ENCODE results near the gene ALG1L2. TPM values are rescaled to one million over a fixed set of nuclear protein-coding genes. Genes with fewer than 3 reads are reported as not detected.
"Not testable (repeated sequence)": the region's sequence is repeated elsewhere in the genome, so short reads cannot be mapped to it uniquely, and the experiment has no call there.

ALG1L2 gene
- total and polyA plus RNA-seq, 2 experiments from 2014 or later, result 0.63 TPM; not detected in 1

GRCh38 chr3:130084436-130084980, 2.9 kb downstream of the ALG1L2 start:
- Histone ChIP-seq H3K27me3 (replicated peaks; ENCODE audit: insufficient read depth) (no peaks in the 10 kb centered on the region), H3K9me3 (ENCODE audit: low read depth) (no peaks in the 10 kb centered on the region), H3K27ac (no peak overlapping the region), H4K20me1 (ENCODE audit: insufficient read depth) (no peaks in the 10 kb centered on the region), H2AFZ (no peak overlapping the region), H3K4me1 (ENCODE audit: insufficient read depth) (no peaks in the 10 kb centered on the region), H3K9me2 (ENCODE audit: insufficient read depth) (no peaks in the 10 kb centered on the region), H3K36me3 (ENCODE audit: low read depth) (no peaks in the 10 kb centered on the region), H3K4me3 (no peak overlapping the region), H3K79me2 (ENCODE audit: insufficient read depth) (no peaks in the 10 kb centered on the region), H3K4me2 (ENCODE audit: unreplicated experiment) (no peak overlapping the region), H3K9ac (no peak overlapping the region), H3F3A (ENCODE audit: insufficient read depth) (no peaks in the 10 kb centered on the region)
- TF ChIP-seq EZH2 (IDR thresholded peaks at IDR 0.05; ENCODE audit: insufficient read depth, poor library complexity, severe bottlenecking), result no peak
- no peak for TF ChIP-seq EZH2phosphoT487 (IDR thresholded peaks at IDR 0.05; ENCODE audit: insufficient read depth, low read depth)
- in situ Hi-C loops (cut with MboI), result loop anchor here (25.0 kb wide), 1 partner anchor 447 kb away; no protein-coding TSS in a partner anchor
- 45 to 52% methylated on average over 5 of the region's 5 CpGs for WGBS, 2 experiments (ENCODE audit: low coverage in 1 of 2, low lambda C conversion rate in 2 of 2, missing lambda C conversion rate in 2 of 2)
- DNase-seq, result no peak

GRCh38 chr3:130085881-130086280, 4.2 kb downstream of the ALG1L2 start:
- Histone ChIP-seq H4K20me1 (ENCODE audit: insufficient read depth) (no peaks in the 10 kb centered on the region), H3K4me3 (no peak overlapping the region), H3K27ac (no peak overlapping the region), H3K9me3 (ENCODE audit: low read depth) (no peaks in the 10 kb centered on the region), H3K4me2 (ENCODE audit: unreplicated experiment) (no peak overlapping the region), H3K27me3 (replicated peaks; ENCODE audit: insufficient read depth) (no peaks in the 10 kb centered on the region), H3K36me3 (ENCODE audit: low read depth) (no peaks in the 10 kb centered on the region), H3K9me2 (ENCODE audit: insufficient read depth) (no peaks in the 10 kb centered on the region), H3F3A (ENCODE audit: insufficient read depth) (no peaks in the 10 kb centered on the region), H3K4me1 (ENCODE audit: insufficient read depth) (no peaks in the 10 kb centered on the region), H3K79me2 (ENCODE audit: insufficient read depth) (no peaks in the 10 kb centered on the region), H2AFZ (no peak overlapping the region), H3K9ac (no peak overlapping the region)
- no peak for DNase-seq
- in situ Hi-C loops (cut with MboI), result loop anchor here (25.0 kb wide), 1 partner anchor 449 kb away; no protein-coding TSS in a partner anchor
- 54 to 57% methylated on average over 6 of the region's 6 CpGs for WGBS, 2 experiments (ENCODE audit: low coverage in 1 of 2, low lambda C conversion rate in 2 of 2, missing lambda C conversion rate in 2 of 2)
- TF ChIP-seq EZH2 (IDR thresholded peaks at IDR 0.05; ENCODE audit: insufficient read depth, poor library complexity, severe bottlenecking) (no peak), EZH2phosphoT487 (IDR thresholded peaks at IDR 0.05; ENCODE audit: insufficient read depth, low read depth) (no peak)

GRCh38 chr3:130086628-130087027, 5.0 kb downstream of the ALG1L2 start:
- H3F3A ChIP-seq (ENCODE audit: insufficient read depth); H4K20me1 ChIP-seq (ENCODE audit: insufficient read depth); DNase-seq; H3K79me2 ChIP-seq (ENCODE audit: insufficient read depth); H3K9me2 ChIP-seq (ENCODE audit: insufficient read depth); H3K9me3 ChIP-seq (ENCODE audit: low read depth); H3K27ac ChIP-seq; H3K4me3 ChIP-seq; H3K4me2 ChIP-seq (ENCODE audit: unreplicated experiment); H3K9ac ChIP-seq; H3K27me3 ChIP-seq (replicated peaks; ENCODE audit: insufficient read depth); H2AFZ ChIP-seq; H3K4me1 ChIP-seq (ENCODE audit: insufficient read depth); H3K36me3 ChIP-seq (ENCODE audit: low read depth): not testable (repeated sequence)
- in situ Hi-C loops (cut with MboI), result loop anchor here (25.0 kb wide), 1 partner anchor 449 kb away; no protein-coding TSS in a partner anchor
- WGBS, 2 experiments (ENCODE audit: low coverage in 1 of 2, low lambda C conversion rate in 2 of 2, missing lambda C conversion rate in 2 of 2), result 57 to 78% methylated on average over 2 of the region's 2 CpGs

- Histone ChIP-seq H3K9me3 (ENCODE audit: low read depth) (no peaks in the 10 kb centered on the region), H3K27ac (no peak overlapping the region), H3K4me3 (no peak overlapping the region), H3K9ac (no peak overlapping the region), H3K36me3 (ENCODE audit: low read depth) (no peaks in the 10 kb centered on the region), H4K20me1 (ENCODE audit: insufficient read depth) (no peaks in the 10 kb centered on the region), H3K9me2 (ENCODE audit: insufficient read depth) (no peaks in the 10 kb centered on the region), H3K4me1 (ENCODE audit: insufficient read depth) (no peaks in the 10 kb centered on the region), H3K27me3 (replicated peaks; ENCODE audit: insufficient read depth) (no peaks in the 10 kb centered on the region), H3K79me2 (ENCODE audit: insufficient read depth) (no peaks in the 10 kb centered on the region), H3F3A (ENCODE audit: insufficient read depth) (no peaks in the 10 kb centered on the region), H3K4me2 (ENCODE audit: unreplicated experiment) (no peak overlapping the region), H2AFZ (no peak overlapping the region)
- 33 to 35% methylated on average over 4 of the region's 4 CpGs for WGBS, 2 experiments (ENCODE audit: low coverage in 1 of 2, low lambda C conversion rate in 2 of 2, missing lambda C conversion rate in 2 of 2)
- in situ Hi-C loops (cut with MboI), result loop anchor here (25.0 kb wide), 1 partner anchor 451 kb away; no protein-coding TSS in a partner anchor
- DNase-seq, result peak; percentile 8
- no peak for TF ChIP-seq EZH2 (IDR thresholded peaks at IDR 0.05; ENCODE audit: insufficient read depth, poor library complexity, severe bottlenecking)
These were observed 6.4 kb downstream of the ALG1L2 start for GRCh38 chr3:130088061-130088460.

GRCh38 chr3:130090681-130091080, 9.1 kb downstream of the ALG1L2 start:
- H3K9ac ChIP-seq; H3K4me2 ChIP-seq (ENCODE audit: unreplicated experiment); H2AFZ ChIP-seq; H3K27ac ChIP-seq; H3K27me3 ChIP-seq (replicated peaks; ENCODE audit: insufficient read depth); H3K4me1 ChIP-seq (ENCODE audit: insufficient read depth); H3K36me3 ChIP-seq (ENCODE audit: low read depth); H3F3A ChIP-seq (ENCODE audit: insufficient read depth); H3K9me3 ChIP-seq (ENCODE audit: low read depth); H3K79me2 ChIP-seq (ENCODE audit: insufficient read depth); H3K9me2 ChIP-seq (ENCODE audit: insufficient read depth); H3K4me3 ChIP-seq; H4K20me1 ChIP-seq (ENCODE audit: insufficient read depth): not testable (repeated sequence)
- in situ Hi-C loops (cut with MboI), result loop anchor here (5.0 to 25.0 kb wide), 2 partner anchors 143 to 453 kb away; no protein-coding TSS in a partner anchor
- DNase-seq, result peak; percentile 18
- 67 to 73% methylated on average over 3 of the region's 3 CpGs for WGBS, 2 experiments (ENCODE audit: low coverage in 1 of 2, low lambda C conversion rate in 2 of 2, missing lambda C conversion rate in 2 of 2)

Measured in GM23248 (cell line).